IgD-negative memory B cell (primary cell): ENCODE results near the gene SLC16A1. TPM values are rescaled to one million over a fixed set of nuclear protein-coding genes. Genes with fewer than 3 reads are reported as not detected.

Source experiments
- H3K27ac Mint-ChIP-seq, 3 donors: one replicate each; pipeline ENCODE4 v1.8.0; 2020 to 2022; ENCODE audit warnings: mild to moderate bottlenecking in 3 of 3, mixed read lengths in 3 of 3, moderate library complexity in 1 of 3
- H3K27me3 Mint-ChIP-seq: one replicate; pipeline ENCODE4 v1.8.0; 2021; ENCODE audit warnings: mixed read lengths
- H3K36me3 Mint-ChIP-seq: one replicate; pipeline ENCODE4 v1.8.0; 2020; ENCODE audit warnings: mild to moderate bottlenecking, mixed read lengths
- H3K4me1 Mint-ChIP-seq, 3 donors: one replicate each; pipeline ENCODE4 v1.8.0; 2020 to 2022; ENCODE audit warnings: mixed read lengths in 3 of 3, mild to moderate bottlenecking in 1 of 3
- H3K4me3 Mint-ChIP-seq, 4 donors: one replicate each; pipeline ENCODE4 v1.8.0; 2020 to 2022; ENCODE audit warnings: mild to moderate bottlenecking in 4 of 4, mixed read lengths in 4 of 4, moderate library complexity in 3 of 4
- H3K9me3 Mint-ChIP-seq, 3 donors: one replicate each; pipeline ENCODE4 v1.8.0; 2020 to 2021; ENCODE audit warnings: mixed read lengths in 3 of 3, mild to moderate bottlenecking in 1 of 3
- polyA plus RNA-seq: library from polyadenylated mRNA; unstranded; fragments of 300-500 nt; fragmentation: Illumina TruSeq; gene quantifications from one replicate; pipeline ENCODE4 v1.2.3, GENCODE V29; 2021

The SLC16A1 gene
- polyA plus RNA-seq, 1 donor from 2014 or later = 7.5 TPM

DNA sequence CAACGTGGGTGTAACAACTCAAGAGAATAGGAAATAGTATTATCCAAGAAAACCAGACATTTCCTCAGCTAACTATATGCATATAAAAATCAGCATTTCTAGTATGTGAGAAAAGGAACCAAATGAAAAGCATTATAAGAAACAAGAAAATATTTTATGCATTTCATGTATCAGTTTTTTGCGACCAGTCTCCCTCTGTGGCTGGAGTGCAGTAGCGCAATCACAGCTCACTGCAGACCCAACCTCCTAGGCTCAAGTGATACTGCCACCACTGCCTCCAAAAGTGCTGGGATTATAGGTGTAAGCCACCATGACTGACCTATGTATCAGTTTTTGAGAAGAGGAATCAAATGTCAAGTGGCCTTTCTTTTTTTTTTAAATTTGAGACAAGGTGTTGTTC lies 31.0 kb downstream of the SLC16A1 start:
- Mint-ChIP-seq H3K27me3 (no peaks in the 10 kb centered on the region), H3K4me1 (no peaks in the 10 kb centered on the region), H3K36me3 (peaks cover 15% of the 10 kb centered on the region), H3K4me3 (no peak overlapping the region), H3K27ac (no peak overlapping the region), H3K9me3 (no peaks in the 10 kb centered on the region)

- peaks cover 13% of the 10 kb centered on the region for H3K36me3 Mint-ChIP-seq
- no peak overlapping the region for H3K27ac Mint-ChIP-seq
- no peaks in the 10 kb centered on the region for H3K9me3 Mint-ChIP-seq
- no peaks in the 10 kb centered on the region for H3K27me3 Mint-ChIP-seq
- no peaks in the 10 kb centered on the region for H3K4me1 Mint-ChIP-seq
- no peak overlapping the region for H3K4me3 Mint-ChIP-seq
These were observed 32.0 kb downstream of the SLC16A1 start for GRCh38 chr1:112923959-112924349.

DNA sequence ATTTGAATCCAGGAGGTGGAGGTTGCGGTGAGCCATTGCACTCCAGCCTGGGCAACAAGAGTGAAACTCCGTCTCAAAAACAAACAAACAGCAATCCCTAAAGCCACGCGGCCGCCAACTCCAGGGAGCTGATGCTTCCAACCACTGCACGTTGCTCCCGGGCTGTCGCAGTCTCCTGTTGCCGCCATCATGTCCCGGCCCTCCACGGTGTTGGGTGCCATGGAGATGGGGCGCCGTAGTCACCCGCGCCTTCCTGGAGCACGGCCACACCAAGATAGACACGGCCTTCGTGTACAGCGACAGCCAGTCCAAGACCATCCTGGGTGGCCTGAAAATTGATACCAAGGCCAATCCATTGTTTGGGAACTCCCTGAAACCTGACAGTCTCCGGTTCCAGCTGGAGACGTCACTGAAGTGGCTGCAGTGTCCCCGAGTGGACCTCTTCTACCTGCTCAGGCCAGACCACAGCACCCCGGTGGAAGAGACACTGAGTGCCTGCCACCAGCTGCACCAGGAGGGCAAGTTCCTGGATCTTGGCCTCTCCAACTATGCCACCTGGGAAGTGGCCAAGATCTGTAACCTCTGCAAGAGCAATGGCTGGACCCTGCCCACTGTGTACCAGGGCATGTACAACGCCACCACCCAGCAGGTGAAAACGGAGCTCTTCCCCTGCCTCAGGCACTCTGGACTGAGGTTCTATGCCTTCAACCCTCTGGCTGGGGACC lies 32.6 kb downstream of the SLC16A1 start:
- Mint-ChIP-seq H3K27ac (no peak overlapping the region), H3K4me1 (no peaks in the 10 kb centered on the region), H3K27me3 (no peaks in the 10 kb centered on the region), H3K4me3 (no peak overlapping the region), H3K36me3 (peaks cover 12% of the 10 kb centered on the region), H3K9me3 (no peaks in the 10 kb centered on the region)

GRCh38 chr1:112911506-112912220 lies 44.3 kb downstream of the SLC16A1 start:
- H3K4me1 Mint-ChIP-seq = no peaks in the 10 kb centered on the region
- no peaks in the 10 kb centered on the region for H3K27me3 Mint-ChIP-seq
- peaks cover 4% of the 10 kb centered on the region for H3K36me3 Mint-ChIP-seq
- H3K4me3 Mint-ChIP-seq = no peak overlapping the region
- H3K27ac Mint-ChIP-seq = no peak overlapping the region
- H3K9me3 Mint-ChIP-seq = no peaks in the 10 kb centered on the region

GRCh38 chr1:112909847-112910246 lies 46.1 kb downstream of the SLC16A1 start:
- Mint-ChIP-seq H3K4me3 (no peak overlapping the region), H3K4me1 (no peaks in the 10 kb centered on the region), H3K36me3 (peaks cover 4% of the 10 kb centered on the region), H3K27me3 (no peaks in the 10 kb centered on the region), H3K27ac (no peak overlapping the region), H3K9me3 (no peaks in the 10 kb centered on the region)

GRCh38 chr1:112906150-112906698 lies 49.8 kb downstream of the SLC16A1 start:
- Mint-ChIP-seq H3K4me3 (no peak overlapping the region), H3K27ac (no peak overlapping the region), H3K36me3 (no peaks in the 10 kb centered on the region), H3K9me3 (no peaks in the 10 kb centered on the region), H3K4me1 (peaks cover 0 to 4% (median 0%) of the 10 kb centered on the region in 3 donors), H3K27me3 (no peaks in the 10 kb centered on the region)

- Mint-ChIP-seq H3K4me3 (no peak overlapping the region), H3K36me3 (no peaks in the 10 kb centered on the region), H3K27me3 (no peaks in the 10 kb centered on the region), H3K9me3 (no peaks in the 10 kb centered on the region), H3K4me1 (peaks cover 0 to 4% (median 0%) of the 10 kb centered on the region in 3 donors), H3K27ac (no peak overlapping the region)
These were observed 50.4 kb downstream of the SLC16A1 start for GRCh38 chr1:112905395-112906149.

DNA sequence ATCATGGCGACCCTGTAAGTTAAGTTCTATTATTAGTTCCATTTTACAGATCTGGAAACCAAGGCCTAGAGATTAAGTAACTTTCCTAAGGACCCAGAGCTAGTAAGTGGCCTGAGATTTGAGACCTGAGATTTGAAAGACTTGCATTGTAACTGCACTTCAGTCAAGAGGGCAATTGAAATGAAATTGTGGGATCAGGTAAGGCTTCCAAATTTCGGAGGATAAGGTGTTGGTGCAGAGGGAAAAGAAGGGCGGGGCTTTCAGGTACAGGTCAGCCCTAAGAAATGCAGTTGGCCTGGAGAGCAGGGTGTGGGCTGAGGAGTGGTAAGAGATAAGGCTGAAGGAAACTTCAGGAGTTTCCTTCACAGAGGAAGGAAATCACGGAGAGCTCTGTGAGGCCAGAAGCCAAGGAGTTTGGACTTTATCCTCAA lies 51.1 kb downstream of the SLC16A1 start:
- Mint-ChIP-seq H3K4me3 (no peak overlapping the region), H3K36me3 (no peaks in the 10 kb centered on the region), H3K27ac (no peak overlapping the region), H3K9me3 (no peaks in the 10 kb centered on the region), H3K27me3 (no peaks in the 10 kb centered on the region), H3K4me1 (peaks cover 0 to 4% (median 0%) of the 10 kb centered on the region in 3 donors)

DNA sequence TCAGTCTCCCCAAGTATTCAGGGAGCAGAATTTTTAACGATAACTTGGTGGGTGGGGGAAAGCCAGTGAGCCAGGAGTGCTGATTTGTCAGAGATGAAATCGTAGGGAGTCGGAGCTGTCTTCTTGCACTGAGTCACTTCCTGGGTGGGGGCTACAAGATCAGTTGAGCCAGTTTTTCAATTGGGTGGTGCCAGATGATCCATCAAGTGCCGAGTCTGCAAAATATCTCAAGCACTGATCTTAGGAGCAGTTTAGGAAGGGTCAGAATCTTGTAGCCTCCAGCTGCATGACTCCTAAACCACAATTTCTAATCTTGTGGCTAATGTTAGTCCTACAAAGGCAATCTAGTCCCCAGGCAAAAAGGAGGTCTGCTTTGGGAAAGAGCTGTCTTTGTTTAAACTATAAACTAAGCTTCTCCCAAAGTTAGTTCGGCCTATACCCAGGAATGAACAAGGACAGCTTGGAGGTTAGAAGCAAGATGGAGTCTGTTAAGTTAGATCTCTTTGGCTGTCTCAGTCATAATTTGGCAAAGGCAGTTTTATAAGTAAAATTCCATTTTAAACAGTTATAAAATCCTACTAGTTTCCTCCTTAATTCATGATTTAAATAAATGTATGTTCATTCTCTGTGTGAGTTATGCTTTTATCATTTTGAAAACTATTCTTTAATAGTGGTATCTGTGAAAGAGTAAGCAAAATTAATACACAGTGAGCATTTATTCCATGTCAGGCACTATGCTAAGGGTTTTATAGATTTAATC lies 51.7 kb downstream of the SLC16A1 start:
- Mint-ChIP-seq H3K9me3 (no peaks in the 10 kb centered on the region), H3K27ac (no peak overlapping the region), H3K36me3 (no peaks in the 10 kb centered on the region)

GRCh38 chr1:112902221-112902620 lies 53.8 kb downstream of the SLC16A1 start:
- H3K4me1 Mint-ChIP-seq = peaks cover 0 to 4% (median 0%) of the 10 kb centered on the region in 3 donors

More for the DNA sequence above, 51.7 kb downstream of the SLC16A1 start:
- H3K4me1 Mint-ChIP-seq = peaks cover 0 to 4% (median 0%) of the 10 kb centered on the region in 3 donors
- no peak overlapping the region for H3K4me3 Mint-ChIP-seq
- H3K27me3 Mint-ChIP-seq = no peaks in the 10 kb centered on the region

GRCh38 chr1:112901387-112901786 lies 54.6 kb downstream of the SLC16A1 start:
- H3K9me3 Mint-ChIP-seq = peaks cover 0 to 5% (median 0%) of the 10 kb centered on the region in 3 donors
- H3K4me3 Mint-ChIP-seq = no peak overlapping the region
- peaks cover 0 to 4% (median 0%) of the 10 kb centered on the region in 3 donors for H3K4me1 Mint-ChIP-seq
- no peaks in the 10 kb centered on the region for H3K36me3 Mint-ChIP-seq
- H3K27ac Mint-ChIP-seq = no peak overlapping the region
- H3K27me3 Mint-ChIP-seq = no peaks in the 10 kb centered on the region

More at GRCh38 chr1:112902221-112902620, 53.8 kb downstream of the SLC16A1 start:
- Mint-ChIP-seq H3K9me3 (no peaks in the 10 kb centered on the region), H3K36me3 (no peaks in the 10 kb centered on the region), H3K27ac (no peak overlapping the region), H3K4me3 (no peak overlapping the region), H3K27me3 (no peaks in the 10 kb centered on the region)

DNA sequence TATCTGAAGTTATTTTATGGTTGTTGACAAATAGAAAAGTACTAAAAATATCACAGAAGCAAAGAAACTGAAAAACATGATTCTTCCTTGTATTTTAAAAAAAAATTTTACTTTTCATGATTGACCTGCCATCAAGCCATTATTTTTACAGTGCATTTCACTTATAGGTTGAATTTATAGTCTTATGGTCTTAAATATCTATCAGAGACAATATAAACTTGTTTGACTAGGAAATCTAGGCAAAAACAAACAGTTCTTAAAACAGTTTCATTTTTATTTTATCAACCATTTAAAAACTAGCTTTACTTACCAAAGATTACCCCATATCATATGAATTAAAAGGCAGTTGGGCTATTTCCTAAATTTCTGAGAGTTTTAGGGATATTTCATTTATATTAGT lies 59.2 kb downstream of the SLC16A1 start:
- Mint-ChIP-seq H3K27me3 (peaks cover 1% of the 10 kb centered on the region), H3K36me3 (peaks cover 4% of the 10 kb centered on the region), H3K27ac (no peak overlapping the region), H3K9me3 (peaks cover 0 to 24% (median 6%) of the 10 kb centered on the region in 3 donors), H3K4me3 (no peak overlapping the region), H3K4me1 (peaks cover 0 to 5% (median 0%) of the 10 kb centered on the region in 3 donors)

- H3K27ac Mint-ChIP-seq = no peak overlapping the region
- peaks cover 0 to 5% (median 0%) of the 10 kb centered on the region in 3 donors for H3K4me1 Mint-ChIP-seq
- H3K27me3 Mint-ChIP-seq = peaks cover 1% of the 10 kb centered on the region
- H3K4me3 Mint-ChIP-seq = no peak overlapping the region
- peaks cover 4% of the 10 kb centered on the region for H3K36me3 Mint-ChIP-seq
- H3K9me3 Mint-ChIP-seq = peaks cover 0 to 24% (median 6%) of the 10 kb centered on the region in 3 donors
These were observed 61.4 kb downstream of the SLC16A1 start for GRCh38 chr1:112894561-112895011.

GRCh38 chr1:112894010-112894292 lies 62.0 kb downstream of the SLC16A1 start:
- H3K4me1 Mint-ChIP-seq = peaks cover 0 to 5% (median 0%) of the 10 kb centered on the region in 3 donors
- H3K27ac Mint-ChIP-seq = no peak overlapping the region
- peaks cover 4% of the 10 kb centered on the region for H3K36me3 Mint-ChIP-seq
- H3K4me3 Mint-ChIP-seq = peak overlapping the region in 1 of 4 donors; percentile 37
- peaks cover 0 to 24% (median 6%) of the 10 kb centered on the region in 3 donors for H3K9me3 Mint-ChIP-seq
- peaks cover 1% of the 10 kb centered on the region for H3K27me3 Mint-ChIP-seq
